Liver (tissue), 9 donors: ENCODE measurements around the gene PIP5K1C. TPM values are rescaled to one million over a fixed set of nuclear protein-coding genes. Genes with fewer than 3 reads are reported as not detected.

Experiments used
- DNase-seq: peaks from one replicate; pipeline ENCODE4 v3.0.0-alpha.2; 2017; ENCODE audit warnings: low spot score
- H3K27ac ChIP-seq, 2 donors: one replicate each; pipeline ENCODE4 v1.7.0; 2013; ENCODE audit warnings: inconsistent platforms in 2 of 2, low read length in 2 of 2, control low read depth in 1 of 2, low read depth in 1 of 2, mild to moderate bottlenecking in 1 of 2
- H3K27me3 ChIP-seq, 4 donors: one replicate each; pipeline versions ENCODE4 v1.6.1 to v1.7.0; 2013; ENCODE audit warnings: low read length in 3 of 4, inconsistent platforms in 1 of 4, mild to moderate bottlenecking in 1 of 4, moderate library complexity in 1 of 4; ENCODE audit not compliant: control insufficient read depth in 4 of 4, insufficient read depth in 4 of 4
- H3K36me3 ChIP-seq, 4 donors: one replicate each; pipeline versions ENCODE4 v1.6.1 to v1.7.0; 2013; ENCODE audit warnings: low read length in 3 of 4, mild to moderate bottlenecking in 3 of 4, low read depth in 1 of 4, moderate library complexity in 1 of 4; ENCODE audit not compliant: control insufficient read depth in 4 of 4, insufficient read depth in 3 of 4
- H3K4me1 ChIP-seq, 4 donors: one replicate each; pipeline versions ENCODE4 v1.6.1 to v1.7.0; 2013; ENCODE audit warnings: low read length in 3 of 4, mild to moderate bottlenecking in 3 of 4, moderate library complexity in 1 of 4; ENCODE audit not compliant: control insufficient read depth in 4 of 4, insufficient read depth in 4 of 4
- H3K4me3 ChIP-seq, 3 donors: one replicate each; pipeline versions ENCODE4 v1.6.1 to v1.7.0; 2013; ENCODE audit warnings: low read length in 3 of 3, control low read depth in 1 of 3, low read depth in 1 of 3, mild to moderate bottlenecking in 1 of 3
- H3K9ac ChIP-seq, 2 donors: one replicate each; pipeline ENCODE4 v1.7.0; 2013; ENCODE audit warnings: low read length in 2 of 2, mild to moderate bottlenecking in 2 of 2, moderate library complexity in 2 of 2, control low read depth in 1 of 2, low read depth in 1 of 2
- H3K9me3 ChIP-seq, 4 donors: one replicate each; pipeline versions ENCODE4 v1.6.1 to v1.7.0; 2013; ENCODE audit warnings: low read length in 3 of 4; ENCODE audit not compliant: control insufficient read depth in 4 of 4
- EGR1 ChIP-seq, 2 donors: IDR thresholded peaks; 2 replicates each; pipeline ENCODE4 v1.6.1; 2016 to 2018; ENCODE audit warnings: antibody characterized with exemption in 2 of 2, low read depth in 2 of 2
- FOXA1 ChIP-seq: IDR thresholded peaks from 2 replicates; pipeline ENCODE4 v1.6.1; 2016; ENCODE audit warnings: antibody characterized with exemption
- FOXA2 ChIP-seq: IDR thresholded peaks from 2 replicates; pipeline ENCODE4 v1.6.1; 2016; ENCODE audit warnings: antibody characterized with exemption
- GABPA ChIP-seq, 2 donors: IDR thresholded peaks in 1 of 2; conservative IDR thresholded peaks in 1 of 2; 2 replicates each; pipeline ENCODE4 v1.6.1; 2016; ENCODE audit warnings: antibody characterized with exemption in 2 of 2, mild to moderate bottlenecking in 1 of 2, moderate library complexity in 1 of 2
- HNF4G ChIP-seq: IDR thresholded peaks from 2 replicates; pipeline ENCODE4 v1.6.1; 2016; ENCODE audit warnings: antibody characterized with exemption
- JUND ChIP-seq, 2 donors: IDR thresholded peaks; 2 replicates each; pipeline ENCODE4 v1.6.1; 2016; ENCODE audit warnings: antibody characterized with exemption in 2 of 2
- NR2F2 ChIP-seq: IDR thresholded peaks from 2 replicates; pipeline ENCODE4 v1.6.1; 2016; ENCODE audit warnings: antibody characterized with exemption
- RAD21 ChIP-seq, 2 donors: IDR thresholded peaks; 2 replicates each; pipeline ENCODE4 v1.6.1; 2016; ENCODE audit warnings: antibody characterized with exemption in 2 of 2, mild to moderate bottlenecking in 2 of 2
- RXRA ChIP-seq, 2 donors: IDR thresholded peaks; 2 replicates each; pipeline ENCODE4 v1.6.1; 2017 to 2018; ENCODE audit warnings: antibody characterized with exemption in 2 of 2, mild to moderate bottlenecking in 1 of 2
- SP1 ChIP-seq: IDR thresholded peaks from 2 replicates; pipeline ENCODE4 v1.6.1; 2018; ENCODE audit warnings: antibody characterized with exemption, mild to moderate bottlenecking
- TAF1 ChIP-seq: conservative IDR thresholded peaks from 2 replicates; pipeline ENCODE4 v1.6.1; 2016; ENCODE audit warnings: antibody characterized with exemption, mild to moderate bottlenecking
- YY1 ChIP-seq: IDR thresholded peaks from 2 replicates; pipeline ENCODE4 v1.6.1; 2016; ENCODE audit warnings: antibody characterized with exemption, mild to moderate bottlenecking
- WGBS: extraction: QIAGEN DNeasy Blood & Tissue Kit; methylation state at CpG from one replicate; pipeline ENCODE4 v1.1.7; 2013; 5-methylcytosine and 5-hydroxymethylcytosine counted together
- polyA plus RNA-seq, 2 donors: library from polyadenylated mRNA; stranded (reverse) in 1 of 2; unstranded in 1 of 2; fragments of 200-250 nt in 1 of 2; fragments of >200 nt in 1 of 2; fragmentation: Nextera tagmentation in 1 of 2; extraction: Ambion mirVana in 1 of 2; gene quantifications; one replicate each; pipeline versions ENCODE4 v1.2.1 to v1.2.3, GENCODE V29; 2013 to 2015
- total RNA-seq, 2 donors: library from RNA; depleted of rRNA; stranded (reverse); fragments of >200 nt; gene quantifications; one replicate each; pipeline ENCODE4 v1.2.3, GENCODE V29; 2014
- TF ChIP-seq, protein P1 (sequence below): IDR thresholded peaks from 2 replicates; pipeline ENCODE4 v1.6.1; 2016; ENCODE audit warnings: antibody characterized with exemption
- TF ChIP-seq, protein P2 (sequence below): fragments of 150-350 bp; IDR thresholded peaks from 2 replicates; pipeline ENCODE4 v1.5.1; 2017; ENCODE audit warnings: improper control_type of control experiment, low read depth, low read length; ENCODE audit not compliant: missing input control
- TF ChIP-seq, protein P3 (sequence below): IDR thresholded peaks from 2 replicates; pipeline ENCODE4 v1.6.1; 2016; ENCODE audit warnings: antibody characterized with exemption
- TF ChIP-seq, protein P4 (sequence below): IDR thresholded peaks from 2 replicates; pipeline ENCODE4 v1.6.1; 2016; ENCODE audit warnings: antibody characterized with exemption, mild to moderate bottlenecking
- TF ChIP-seq, protein P5 (sequence below): IDR thresholded peaks from 2 replicates; pipeline ENCODE4 v1.6.1; 2016; ENCODE audit warnings: antibody characterized with exemption
- donor health status: healthy.
- donor health status: healthy.
- donor health status: healthy.
- donor health status: healthy.
- donor health status: healthy.

PIP5K1C gene
- total and polyA plus RNA-seq, 4 donors = 1.8 to 7.4 (median 6.0) TPM

DNA sequence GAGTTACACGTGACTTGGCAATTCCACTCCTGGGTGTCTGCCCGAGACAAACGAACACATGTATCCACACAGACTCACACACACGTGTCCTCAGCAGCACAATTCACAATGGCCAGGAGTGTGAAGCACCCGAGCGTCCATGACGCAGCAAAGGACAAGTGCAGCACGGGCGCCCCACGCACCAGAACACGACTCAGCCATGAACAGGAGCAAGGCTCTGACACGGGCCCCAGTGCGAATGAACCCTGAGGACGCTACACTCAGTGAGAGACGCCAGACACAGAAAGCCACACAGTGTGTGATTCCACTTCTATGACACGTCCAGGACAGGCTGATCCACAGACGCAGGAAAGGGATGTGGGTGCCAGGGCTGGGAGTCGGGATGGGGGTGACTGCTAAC, 36.4 kb downstream of the PIP5K1C start:
- TF ChIP-seq FOXA2 (no peak), JUND (IDR thresholded peaks at IDR 0.05) (no peak), FOXA1 (no peak), YY1 (no peak), EGR1 (IDR thresholded peaks at IDR 0.05; ENCODE audit: low read depth in 2 of 2) (no peak), NR2F2 (no peak), RXRA (IDR thresholded peaks at IDR 0.05) (no peak), TAF1 (no peak), RAD21 (IDR thresholded peaks at IDR 0.05) (no peak), GABPA (IDR thresholded peaks at IDR 0.05 in 1 of 2, conservative IDR thresholded peaks at IDR 0.05 in 1 of 2) (no peak)
- TF ChIP-seq, protein P1, sequence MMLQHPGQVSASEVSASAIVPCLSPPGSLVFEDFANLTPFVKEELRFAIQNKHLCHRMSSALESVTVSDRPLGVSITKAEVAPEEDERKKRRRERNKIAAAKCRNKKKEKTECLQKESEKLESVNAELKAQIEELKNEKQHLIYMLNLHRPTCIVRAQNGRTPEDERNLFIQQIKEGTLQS = no peak
- TF ChIP-seq, protein P2, sequence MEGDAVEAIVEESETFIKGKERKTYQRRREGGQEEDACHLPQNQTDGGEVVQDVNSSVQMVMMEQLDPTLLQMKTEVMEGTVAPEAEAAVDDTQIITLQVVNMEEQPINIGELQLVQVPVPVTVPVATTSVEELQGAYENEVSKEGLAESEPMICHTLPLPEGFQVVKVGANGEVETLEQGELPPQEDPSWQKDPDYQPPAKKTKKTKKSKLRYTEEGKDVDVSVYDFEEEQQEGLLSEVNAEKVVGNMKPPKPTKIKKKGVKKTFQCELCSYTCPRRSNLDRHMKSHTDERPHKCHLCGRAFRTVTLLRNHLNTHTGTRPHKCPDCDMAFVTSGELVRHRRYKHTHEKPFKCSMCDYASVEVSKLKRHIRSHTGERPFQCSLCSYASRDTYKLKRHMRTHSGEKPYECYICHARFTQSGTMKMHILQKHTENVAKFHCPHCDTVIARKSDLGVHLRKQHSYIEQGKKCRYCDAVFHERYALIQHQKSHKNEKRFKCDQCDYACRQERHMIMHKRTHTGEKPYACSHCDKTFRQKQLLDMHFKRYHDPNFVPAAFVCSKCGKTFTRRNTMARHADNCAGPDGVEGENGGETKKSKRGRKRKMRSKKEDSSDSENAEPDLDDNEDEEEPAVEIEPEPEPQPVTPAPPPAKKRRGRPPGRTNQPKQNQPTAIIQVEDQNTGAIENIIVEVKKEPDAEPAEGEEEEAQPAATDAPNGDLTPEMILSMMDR = no peak
- TF ChIP-seq, protein P3, sequence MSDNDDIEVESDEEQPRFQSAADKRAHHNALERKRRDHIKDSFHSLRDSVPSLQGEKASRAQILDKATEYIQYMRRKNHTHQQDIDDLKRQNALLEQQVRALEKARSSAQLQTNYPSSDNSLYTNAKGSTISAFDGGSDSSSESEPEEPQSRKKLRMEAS = no peak
- H3K27me3 ChIP-seq = no peaks in the 10 kb centered on the region
- H3K4me1 ChIP-seq = peaks cover 0 to 20% (median 12%) of the 10 kb centered on the region in 4 donors
- WGBS = 95% methylated on average over 18 of the region's 18 CpGs
- H3K36me3 ChIP-seq = peaks cover 0 to 15% (median 3%) of the 10 kb centered on the region in 4 donors
- no peak for DNase-seq
- H3K4me3 ChIP-seq = no peak overlapping the region
- no peak overlapping the region for H3K9ac ChIP-seq
- no peak overlapping the region for H3K27ac ChIP-seq
- no peaks in the 10 kb centered on the region for H3K9me3 ChIP-seq

DNA sequence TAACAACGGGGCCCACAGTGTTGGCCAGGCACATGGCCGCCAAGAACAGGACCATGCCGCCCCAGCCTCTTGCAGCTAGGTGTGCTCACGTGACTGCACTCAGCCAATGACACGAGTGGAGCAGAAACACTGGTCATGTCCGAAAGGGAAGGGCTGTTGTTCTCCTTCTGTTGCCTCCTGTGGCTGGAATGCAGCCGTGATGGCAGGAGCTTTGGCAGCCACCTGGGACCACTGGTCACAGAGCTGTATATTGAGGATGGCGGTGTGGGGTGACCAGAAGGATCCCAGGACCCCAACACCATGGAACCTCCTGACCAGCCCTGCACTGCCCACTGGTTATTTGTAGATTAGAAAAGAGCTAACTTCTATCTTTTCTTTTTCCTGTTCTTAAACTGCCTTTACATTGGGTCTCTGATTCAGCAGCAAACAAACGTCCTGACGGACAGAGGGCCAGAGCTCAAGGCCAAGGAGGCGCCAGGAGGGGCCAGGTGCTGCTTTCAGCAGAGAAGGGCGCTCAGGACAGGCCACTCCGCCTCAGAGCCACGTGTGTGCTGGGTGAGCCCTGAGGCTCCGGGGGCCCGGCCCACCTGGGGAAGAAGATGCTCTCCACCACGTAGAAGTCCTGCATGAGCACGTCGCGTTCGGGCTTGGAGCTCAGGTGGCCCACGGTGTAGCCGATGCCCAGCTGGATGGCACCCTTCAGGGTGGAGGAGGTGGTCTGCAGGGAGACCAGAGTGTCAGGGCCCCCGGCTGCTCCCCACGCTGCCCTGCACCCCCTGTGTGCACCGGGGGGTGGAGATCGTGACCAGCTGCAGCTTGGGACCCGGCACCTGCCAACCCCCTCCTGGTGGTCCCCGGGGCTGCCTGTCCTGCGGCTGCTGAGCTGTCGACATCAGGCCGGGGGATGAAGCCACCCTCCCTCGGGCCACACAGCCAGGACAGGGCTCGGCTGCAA, 38.7 kb downstream of the PIP5K1C start:
- H3K4me1 ChIP-seq = peaks cover 7 to 36% (median 25%) of the 10 kb centered on the region in 4 donors
- H3K36me3 ChIP-seq = peaks cover 0 to 15% (median 3%) of the 10 kb centered on the region in 4 donors
- no peak for DNase-seq

More for the DNA sequence above, 38.7 kb downstream of the PIP5K1C start:
- TF ChIP-seq NR2F2 = no peak
- TF ChIP-seq, protein P2 = no peak
- TF ChIP-seq RAD21 (IDR thresholded peaks at IDR 0.05) = no peak
- no peak for TF ChIP-seq FOXA1
- TF ChIP-seq SP1 = no peak
- no peak for TF ChIP-seq JUND (IDR thresholded peaks at IDR 0.05)
- no peak for TF ChIP-seq YY1
- no peak for TF ChIP-seq TAF1
- TF ChIP-seq, protein P1 = no peak
- TF ChIP-seq GABPA (IDR thresholded peaks at IDR 0.05 in 1 of 2, conservative IDR thresholded peaks at IDR 0.05 in 1 of 2) = no peak
- TF ChIP-seq, protein P4, sequence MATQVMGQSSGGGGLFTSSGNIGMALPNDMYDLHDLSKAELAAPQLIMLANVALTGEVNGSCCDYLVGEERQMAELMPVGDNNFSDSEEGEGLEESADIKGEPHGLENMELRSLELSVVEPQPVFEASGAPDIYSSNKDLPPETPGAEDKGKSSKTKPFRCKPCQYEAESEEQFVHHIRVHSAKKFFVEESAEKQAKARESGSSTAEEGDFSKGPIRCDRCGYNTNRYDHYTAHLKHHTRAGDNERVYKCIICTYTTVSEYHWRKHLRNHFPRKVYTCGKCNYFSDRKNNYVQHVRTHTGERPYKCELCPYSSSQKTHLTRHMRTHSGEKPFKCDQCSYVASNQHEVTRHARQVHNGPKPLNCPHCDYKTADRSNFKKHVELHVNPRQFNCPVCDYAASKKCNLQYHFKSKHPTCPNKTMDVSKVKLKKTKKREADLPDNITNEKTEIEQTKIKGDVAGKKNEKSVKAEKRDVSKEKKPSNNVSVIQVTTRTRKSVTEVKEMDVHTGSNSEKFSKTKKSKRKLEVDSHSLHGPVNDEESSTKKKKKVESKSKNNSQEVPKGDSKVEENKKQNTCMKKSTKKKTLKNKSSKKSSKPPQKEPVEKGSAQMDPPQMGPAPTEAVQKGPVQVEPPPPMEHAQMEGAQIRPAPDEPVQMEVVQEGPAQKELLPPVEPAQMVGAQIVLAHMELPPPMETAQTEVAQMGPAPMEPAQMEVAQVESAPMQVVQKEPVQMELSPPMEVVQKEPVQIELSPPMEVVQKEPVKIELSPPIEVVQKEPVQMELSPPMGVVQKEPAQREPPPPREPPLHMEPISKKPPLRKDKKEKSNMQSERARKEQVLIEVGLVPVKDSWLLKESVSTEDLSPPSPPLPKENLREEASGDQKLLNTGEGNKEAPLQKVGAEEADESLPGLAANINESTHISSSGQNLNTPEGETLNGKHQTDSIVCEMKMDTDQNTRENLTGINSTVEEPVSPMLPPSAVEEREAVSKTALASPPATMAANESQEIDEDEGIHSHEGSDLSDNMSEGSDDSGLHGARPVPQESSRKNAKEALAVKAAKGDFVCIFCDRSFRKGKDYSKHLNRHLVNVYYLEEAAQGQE = no peak
- TF ChIP-seq, protein P5, sequence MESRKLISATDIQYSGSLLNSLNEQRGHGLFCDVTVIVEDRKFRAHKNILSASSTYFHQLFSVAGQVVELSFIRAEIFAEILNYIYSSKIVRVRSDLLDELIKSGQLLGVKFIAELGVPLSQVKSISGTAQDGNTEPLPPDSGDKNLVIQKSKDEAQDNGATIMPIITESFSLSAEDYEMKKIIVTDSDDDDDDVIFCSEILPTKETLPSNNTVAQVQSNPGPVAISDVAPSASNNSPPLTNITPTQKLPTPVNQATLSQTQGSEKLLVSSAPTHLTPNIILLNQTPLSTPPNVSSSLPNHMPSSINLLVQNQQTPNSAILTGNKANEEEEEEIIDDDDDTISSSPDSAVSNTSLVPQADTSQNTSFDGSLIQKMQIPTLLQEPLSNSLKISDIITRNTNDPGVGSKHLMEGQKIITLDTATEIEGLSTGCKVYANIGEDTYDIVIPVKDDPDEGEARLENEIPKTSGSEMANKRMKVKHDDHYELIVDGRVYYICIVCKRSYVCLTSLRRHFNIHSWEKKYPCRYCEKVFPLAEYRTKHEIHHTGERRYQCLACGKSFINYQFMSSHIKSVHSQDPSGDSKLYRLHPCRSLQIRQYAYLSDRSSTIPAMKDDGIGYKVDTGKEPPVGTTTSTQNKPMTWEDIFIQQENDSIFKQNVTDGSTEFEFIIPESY = no peak
- TF ChIP-seq RXRA (IDR thresholded peaks at IDR 0.05) = no peak
- TF ChIP-seq HNF4G = no peak
- Histone ChIP-seq H3K27me3 (no peaks in the 10 kb centered on the region), H3K9me3 (no peaks in the 10 kb centered on the region), H3K4me3 (no peak overlapping the region), H3K9ac (no peak overlapping the region), H3K27ac (no peak overlapping the region)
- 97% methylated on average over 34 of the region's 34 CpGs for WGBS
